ENCODE data around the gene USP34. TPM values are rescaled to one million over a fixed set of nuclear protein-coding genes. Genes with fewer than 3 reads are reported as not detected.

The USP34 gene
- total and polyA plus RNA-seq, 9 of the 15 experiments (the other 6 are each of a cell fraction or from before 2014, with no cell fraction given) = 19.8 to 108 (median 67.8) TPM

- no TSS peak for BruUV-seq (replicated peaks)
These were observed 232.5 kb downstream of the USP34 start for GRCh38 chr2:61238219-61239012.

More at GRCh38 chr2:61238219-61239012, 232.5 kb downstream of the USP34 start:
- Histone ChIP-seq H3K36me3 (ENCODE audit: control insufficient read depth, insufficient read depth, low read length) (peaks cover 58% of the 10 kb centered on the region; the same call in 2 of the 3 replicates), H3K9ac (ENCODE audit: insufficient read depth in 1 of 2, low read depth in 2 of 2, low read length in 2 of 2) (no peak overlapping the region), H3K27me3 (ENCODE audit: control insufficient read depth in 2 of 2, insufficient read depth in 2 of 2, low read length in 2 of 2) (no peaks in the 10 kb centered on the region), H3K79me2 (ENCODE audit: control insufficient read depth, insufficient read depth, low read length) (no peaks in the 10 kb centered on the region), H3K4me3 (no peak overlapping the region), H3K4me1 (replicated peaks in 1 of 2; ENCODE audit: control insufficient read depth in 2 of 2, insufficient read depth in 2 of 2, low read length in 2 of 2) (no peaks in the 10 kb centered on the region), H3K9me1 (ENCODE audit: control insufficient read depth, insufficient read depth, low read length) (no peaks in the 10 kb centered on the region), H3K9me3 (replicated peaks; ENCODE audit: control insufficient read depth, insufficient read depth, low read depth, low read length) (no peaks in the 10 kb centered on the region), H3K27ac (ENCODE audit: extremely low read depth, low read depth, low read length) (no peak overlapping the region), H2AFZ (ENCODE audit: low read depth, low read length) (no peak overlapping the region), H3K4me2 (ENCODE audit: insufficient read depth, low read length) (no peak overlapping the region), H4K20me1 (replicated peaks; ENCODE audit: control insufficient read depth, insufficient read depth, low read length) (no peaks in the 10 kb centered on the region)
- TF ChIP-seq NR4A1 (CRISPR knock-in tag; IDR thresholded peaks at IDR 0.05) (no peak), NR4A1 (tag; IDR thresholded peaks at IDR 0.05) (no peak), ZNF212 (CRISPR knock-in tag; IDR thresholded peaks at IDR 0.05) (no peak), NR2C2 (CRISPR knock-in tag; IDR thresholded peaks at IDR 0.05) (no peak), NR2C2 (tag; IDR thresholded peaks at IDR 0.05) (no peak), NUFIP1 (IDR thresholded peaks at IDR 0.05; ENCODE audit: partially characterized antibody) (no peak), ZNF175 (CRISPR knock-in tag; IDR thresholded peaks at IDR 0.05; ENCODE audit: low read depth) (no peak), ZKSCAN8 (CRISPR knock-in tag; IDR thresholded peaks at IDR 0.05) (no peak), ZNF589 (CRISPR knock-in tag; IDR thresholded peaks at IDR 0.05; ENCODE audit: low read depth) (no peak), ZNF311 (CRISPR knock-in tag; IDR thresholded peaks at IDR 0.05) (no peak), ZNF347 (CRISPR knock-in tag; IDR thresholded peaks at IDR 0.05; ENCODE audit: low read depth) (no peak), KDM4B (IDR thresholded peaks at IDR 0.05; ENCODE audit: borderline replicate concordance in 2 of 2, low read depth in 1 of 2) (no peak), ZNF133 (CRISPR knock-in tag; IDR thresholded peaks at IDR 0.05) (no peak), HNRNPL (IDR thresholded peaks at IDR 0.05; ENCODE audit: low read depth, low read length) (no peak), HCFC1 (IDR thresholded peaks at IDR 0.05; ENCODE audit: low read depth, low read length) (no peak), ZNF717 (CRISPR knock-in tag; IDR thresholded peaks at IDR 0.05) (no peak), EP300 (IDR thresholded peaks at IDR 0.05; ENCODE audit: low read length) (no peak), EHMT2 (IDR thresholded peaks at IDR 0.05) (no peak), YY1 (IDR thresholded peaks at IDR 0.05; ENCODE audit: borderline replicate concordance in 1 of 3, control insufficient read depth in 1 of 3, extremely low read depth in 1 of 3, insufficient read depth in 3 of 3, insufficient read length in 1 of 3, insufficient replicate concordance in 2 of 3, low read depth in 1 of 3, low read length in 2 of 3) (no peak), TRIM28 (IDR thresholded peaks at IDR 0.05) (no peak), RHOXF2B (CRISPR knock-in tag; conservative IDR thresholded peaks at IDR 0.05) (no peak)
- TF ChIP-seq, protein P1, sequence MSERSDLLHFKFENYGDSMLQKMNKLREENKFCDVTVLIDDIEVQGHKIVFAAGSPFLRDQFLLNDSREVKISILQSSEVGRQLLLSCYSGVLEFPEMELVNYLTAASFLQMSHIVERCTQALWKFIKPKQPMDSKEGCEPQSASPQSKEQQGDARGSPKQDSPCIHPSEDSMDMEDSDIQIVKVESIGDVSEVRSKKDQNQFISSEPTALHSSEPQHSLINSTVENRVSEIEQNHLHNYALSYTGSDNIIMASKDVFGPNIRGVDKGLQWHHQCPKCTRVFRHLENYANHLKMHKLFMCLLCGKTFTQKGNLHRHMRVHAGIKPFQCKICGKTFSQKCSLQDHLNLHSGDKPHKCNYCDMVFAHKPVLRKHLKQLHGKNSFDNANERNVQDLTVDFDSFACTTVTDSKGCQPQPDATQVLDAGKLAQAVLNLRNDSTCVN (CRISPR knock-in tag; IDR thresholded peaks at IDR 0.05) = no peak
- DNase-seq (ENCODE audit: extremely low read depth in 1 of 4, low spot score in 3 of 4) = no peak
- in situ Hi-C loops (cut with MboI) = no loop called here
- POLR2A ChIA-PET = interaction anchor here (0.9 to 1.3 kb wide), 3 partner anchors 9 to 18 kb away, joined by 3 read pairs; no protein-coding TSS in a partner anchor
- intact Hi-C loops (cut with micrococcal nuclease) = no loop called here
- CTCF ChIA-PET (ENCODE audit: low intra/inter-chr PET ratio) = no interaction called here
- ATAC-seq = no peak
- 82% methylated on average over 1 of the region's 1 CpG for WGBS (ENCODE audit: insufficient coverage, low coverage, missing lambda C conversion rate)
- no peak for FAIRE-seq

All from K562 (cell line).